Pancreas (tissue), 10 donors: ENCODE results near the gene NCBP2L. TPM values are rescaled to one million over a fixed set of nuclear protein-coding genes. Genes with fewer than 3 reads are reported as not detected.

Source experiments
- ATAC-seq, 4 donors: fragments of 200-7000 bp; cut with Tn5 transposase; one replicate each; pipeline versions ENCODE4 v1.8.0 to v1.9.1; 2020; ENCODE audit warnings: mild to moderate bottlenecking in 4 of 4, moderate library complexity in 4 of 4
- DNase-seq, 6 donors: peaks; one replicate each; pipeline ENCODE4 v3.0.0-alpha.2; 2020
- FAIRE-seq: peaks from 2 replicates; lab custom pipeline; 2012; peaks lifted over from hg19 to GRCh38; lab: Jason Lieb, UNC
- H3K27ac ChIP-seq, 4 donors: fragments of 200-600 bp; sonication (generic); 1 replicate in 3 of 4; 2 replicates in 1 of 4; pipeline versions ENCODE4 v1.5.0 to v1.8.0; 2020
- H3K27me3 ChIP-seq, 4 donors: fragments of 200-600 bp; one replicate each; pipeline ENCODE4 v1.8.0; 2021
- H3K36me3 ChIP-seq, 3 donors: fragments of 200-600 bp; sonication (generic) in 1 of 3; one replicate each; pipeline versions ENCODE4 v1.5.0 to v1.8.0; 2020 to 2021
- H3K4me1 ChIP-seq, 3 donors: fragments of 200-600 bp; one replicate each; pipeline ENCODE4 v1.8.0; 2021
- H3K4me3 ChIP-seq, 4 donors: fragments of 200-600 bp; sonication (generic) in 2 of 4; one replicate each; pipeline versions ENCODE4 v1.5.0 to v1.8.0; 2020 to 2021
- H3K9me3 ChIP-seq, 4 donors: fragments of 200-600 bp; one replicate each; pipeline ENCODE4 v1.8.0; 2021
- CTCF ChIP-seq, 4 donors: fragments of 200-600 bp; sonication (generic) in 3 of 4; IDR thresholded peaks; one replicate each; pipeline versions ENCODE4 v1.5.0 to v1.8.0; 2021; ENCODE audit warnings: antibody characterized with exemption in 4 of 4
- WGBS, 2 donors: extraction: QIAGEN DNeasy Blood & Tissue Kit; methylation state at CpG; one replicate each; pipeline ENCODE4 v1.1.7; 2013; 5-methylcytosine and 5-hydroxymethylcytosine counted together
- intact Hi-C, 3 donors: fragments of 100-400 bp; cut with DNase I; formaldehyde crosslinking; loops; one replicate each; pipeline versions ENCODE4 v1.11.1 to v1.14.2; 2022
- polyA plus RNA-seq, 2 donors: library from polyadenylated mRNA; stranded (reverse); fragments of 200-250 nt; gene quantifications; one replicate each; pipeline ENCODE4 v1.2.3, GENCODE V29; 2013
- total RNA-seq, 6 donors: library from RNA; stranded (reverse); fragmentation: NEBNext Ultra II Directional in 4 of 6; extraction: Animal tissue kit (Norgen Biotek cat#: 25700) in 4 of 6; gene quantifications; one replicate each; pipeline versions ENCODE4 v1.2.1 to v1.2.4, GENCODE V29; 2021 to 2023
- donor health status: healthy with polysubstance abuse.
- donor health status: DM: no; HTN: no; CAD: no; lungs with moderate emphysema.
- donor health status: DM: no; HTN: no; CAD: no.
- donor health status: control.
- donor health status: control.
- donor health status: Bipolar disorder and iron deficiency.
- donor health status: DM: yes; HTN: yes; CAD: no.
- donor health status: DM: no; HTN: no; CAD: no.
- donor health status: DM: no; HTN: no; CAD: no.
- donor health status: DM: yes; HTN: yes; CAD: no.

NCBP2L gene
- total and polyA plus RNA-seq, 8 donors = 0.11 to 0.38 (median 0.20) TPM; not detected in 3

GRCh38 chrX:107829878-107830277 lies 52.3 kb downstream of the NCBP2L start:
- intact Hi-C loops = no loop called here
- Histone ChIP-seq H3K27me3 (no peaks in the 10 kb centered on the region), H3K4me3 (no peak overlapping the region), H3K9me3 (no peaks in the 10 kb centered on the region), H3K36me3 (no peaks in the 10 kb centered on the region), H3K4me1 (no peaks in the 10 kb centered on the region), H3K27ac (no peak overlapping the region)
- DNase-seq = no peak
- no peak for TF ChIP-seq CTCF (IDR thresholded peaks at IDR 0.05)
- no peak for FAIRE-seq
- ATAC-seq = no peak
- 39 to 57% methylated on average over 1 of the region's 1 CpG for WGBS, 2 donors

- Histone ChIP-seq H3K27me3 (no peaks in the 10 kb centered on the region), H3K4me3 (no peak overlapping the region), H3K27ac (no peak overlapping the region), H3K9me3 (no peaks in the 10 kb centered on the region), H3K4me1 (no peaks in the 10 kb centered on the region), H3K36me3 (no peaks in the 10 kb centered on the region)
- FAIRE-seq = no peak
- 65 to 79% methylated on average over 7 of the region's 7 CpGs for WGBS, 2 donors
- ATAC-seq = no peak
- intact Hi-C loops = no loop called here
- DNase-seq = no peak
- TF ChIP-seq CTCF (IDR thresholded peaks at IDR 0.05) = no peak
Measured at GRCh38 chrX:107831071-107831730, 53.7 kb downstream of the NCBP2L start.

- intact Hi-C loops = no loop called here
- DNase-seq = no peak
- no peak for FAIRE-seq
- no peak for TF ChIP-seq CTCF (IDR thresholded peaks at IDR 0.05)
- Histone ChIP-seq H3K27me3 (peaks cover 0 to 4% (median 0%) of the 10 kb centered on the region in 4 donors), H3K4me3 (no peak overlapping the region), H3K27ac (no peak overlapping the region), H3K9me3 (no peaks in the 10 kb centered on the region), H3K4me1 (no peaks in the 10 kb centered on the region), H3K36me3 (no peaks in the 10 kb centered on the region)
- 68 to 84% methylated on average over 3 of the region's 3 CpGs for WGBS, 2 donors
- no peak for ATAC-seq
Measured at GRCh38 chrX:107834275-107835201, 57.0 kb downstream of the NCBP2L start.

- DNase-seq (no peak), FAIRE-seq (no peak), ATAC-seq (no peak)
- no peaks in the 10 kb centered on the region for H3K4me1 ChIP-seq
- no peak overlapping the region for H3K4me3 ChIP-seq
- 67 to 92% methylated on average over 2 of the region's 2 CpGs for WGBS, 2 donors
- intact Hi-C loops = no loop called here
- H3K27ac ChIP-seq = no peak overlapping the region
- H3K36me3 ChIP-seq = no peaks in the 10 kb centered on the region
- peaks cover 0 to 4% (median 0%) of the 10 kb centered on the region in 4 donors for H3K27me3 ChIP-seq
- H3K9me3 ChIP-seq = no peaks in the 10 kb centered on the region
- no peak for TF ChIP-seq CTCF (IDR thresholded peaks at IDR 0.05)
Measured at GRCh38 chrX:107836958-107837357, 59.4 kb downstream of the NCBP2L start.
